Sigmoid colon (tissue), 4 donors: ENCODE data around the gene ERRFI1.
A peak's percentile ranks its signal among the peaks of the same experiment; 100 is the strongest.

ENCODE experiments used
- CTCF ChIP-seq, 4 experiments: fragments of 450-650 bp in 3 of 4; fragments of 200-600 bp in 1 of 4; IDR thresholded peaks; one replicate each; pipeline ENCODE4 v1.5.1; 2016 to 2019; ENCODE audit warnings: antibody characterized with exemption in 4 of 4, mild to moderate bottlenecking in 3 of 4, moderate library complexity in 2 of 4
- EP300 ChIP-seq, 4 donors: sonication (generic); formaldehyde crosslinking; IDR thresholded peaks; one replicate each; pipeline ENCODE4 v1.6.1; 2017; ENCODE audit warnings: antibody characterized with exemption in 4 of 4
- POLR2AphosphoS5 ChIP-seq, 4 donors: sonication (generic); formaldehyde crosslinking; IDR thresholded peaks; one replicate each; pipeline ENCODE4 v1.6.1; 2017; ENCODE audit warnings: antibody characterized with exemption in 4 of 4

DNA sequence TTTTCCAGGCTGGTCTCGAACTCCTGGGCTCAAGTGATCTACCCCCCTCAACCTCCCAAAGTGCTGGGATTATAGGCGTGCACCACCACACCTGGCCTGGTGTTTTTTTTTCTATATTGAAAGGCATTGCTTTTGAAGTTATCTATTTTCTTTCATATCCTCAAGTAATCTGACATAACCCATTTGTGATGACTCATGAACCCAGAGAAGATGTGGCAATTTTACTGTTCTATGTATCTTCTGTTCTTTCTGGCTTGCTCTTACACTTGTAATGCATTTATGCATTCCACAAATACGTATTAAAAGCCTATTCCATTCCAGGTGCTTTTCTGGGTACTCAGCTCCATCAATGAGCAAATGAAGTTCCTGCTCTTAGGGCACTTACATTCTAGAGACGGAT, 29.9 kb upstream of the ERRFI1 start:
- no peak for TF ChIP-seq EP300 (IDR thresholded peaks at IDR 0.05)
- peak in 1 of 4 donors; percentile 20 for TF ChIP-seq POLR2AphosphoS5 (IDR thresholded peaks at IDR 0.05)
- TF ChIP-seq CTCF (IDR thresholded peaks at IDR 0.05): no peak
